ENCODE data around the gene CCNJL.

CCNJL gene

GRCh38 chr5:160289356-160289651 lies 23.1 kb downstream of the CCNJL start:
- FAIRE-seq: no peak

GRCh38 chr5:160287378-160288051 lies 24.8 kb downstream of the CCNJL start:
- FAIRE-seq: no peak

GRCh38 chr5:160286947-160287346 lies 25.4 kb downstream of the CCNJL start:
- no peak for FAIRE-seq

- no peak for FAIRE-seq
These were observed 27.0 kb downstream of the CCNJL start for GRCh38 chr5:160285316-160285715.

GRCh38 chr5:160284291-160284873 lies 28.0 kb downstream of the CCNJL start:
- no peak for FAIRE-seq

GRCh38 chr5:160281275-160281674 lies 31.1 kb downstream of the CCNJL start:
- FAIRE-seq: no peak

GRCh38 chr5:160280384-160281095 lies 31.8 kb downstream of the CCNJL start:
- no peak for FAIRE-seq

GRCh38 chr5:160278343-160278742 lies 34.0 kb downstream of the CCNJL start:
- no peak for FAIRE-seq

- no peak for FAIRE-seq
These were observed 37.9 kb downstream of the CCNJL start for GRCh38 chr5:160274483-160274931.

- no peak for FAIRE-seq
These were observed 39.5 kb downstream of the CCNJL start for GRCh38 chr5:160272889-160273288.

GRCh38 chr5:160272264-160272663 lies 40.1 kb downstream of the CCNJL start:
- FAIRE-seq: no peak

GRCh38 chr5:160271836-160272235 lies 40.5 kb downstream of the CCNJL start:
- no peak for FAIRE-seq

GRCh38 chr5:160271396-160271795 lies 41.0 kb downstream of the CCNJL start:
- FAIRE-seq: no peak

GRCh38 chr5:160270704-160271103 lies 41.7 kb downstream of the CCNJL start:
- FAIRE-seq: no peak

- no peak for FAIRE-seq
These were observed 43.3 kb downstream of the CCNJL start for GRCh38 chr5:160269017-160269416.

GRCh38 chr5:160268121-160268520 lies 44.2 kb downstream of the CCNJL start:
- FAIRE-seq: no peak

GRCh38 chr5:160266752-160267345 lies 45.5 kb downstream of the CCNJL start:
- no peak for FAIRE-seq

GRCh38 chr5:160266044-160266443 lies 46.3 kb downstream of the CCNJL start:
- no peak for FAIRE-seq

GRCh38 chr5:160263326-160263855 lies 49.0 kb downstream of the CCNJL start:
- no peak for FAIRE-seq

- no peak for FAIRE-seq
These were observed 50.0 kb downstream of the CCNJL start for GRCh38 chr5:160262151-160263074.

GRCh38 chr5:160260881-160261815 lies 51.2 kb downstream of the CCNJL start:
- no peak for FAIRE-seq
